ENCODE data around the gene TUBGCP3.

DNA sequence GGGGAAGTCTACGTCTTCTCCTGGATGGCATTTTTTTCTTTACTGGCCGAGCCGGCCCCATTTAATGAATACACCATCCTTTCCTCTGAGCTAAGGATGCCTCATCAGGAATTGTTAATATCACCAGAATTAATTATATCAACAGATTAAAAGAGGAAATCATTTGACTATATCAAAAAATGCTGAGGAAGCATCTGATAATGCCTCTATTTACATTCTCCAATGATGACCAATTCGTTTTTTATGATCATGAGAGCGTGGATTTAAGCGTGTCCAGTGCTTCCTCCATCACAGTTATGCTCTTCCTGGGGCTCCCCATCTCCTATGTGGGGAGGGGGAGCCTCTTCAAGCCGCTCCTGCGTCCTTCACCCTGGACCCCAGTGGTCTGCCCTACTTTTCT is 58.7 kb downstream of the TUBGCP3 start:
- TF ChIP-seq, protein P1, sequence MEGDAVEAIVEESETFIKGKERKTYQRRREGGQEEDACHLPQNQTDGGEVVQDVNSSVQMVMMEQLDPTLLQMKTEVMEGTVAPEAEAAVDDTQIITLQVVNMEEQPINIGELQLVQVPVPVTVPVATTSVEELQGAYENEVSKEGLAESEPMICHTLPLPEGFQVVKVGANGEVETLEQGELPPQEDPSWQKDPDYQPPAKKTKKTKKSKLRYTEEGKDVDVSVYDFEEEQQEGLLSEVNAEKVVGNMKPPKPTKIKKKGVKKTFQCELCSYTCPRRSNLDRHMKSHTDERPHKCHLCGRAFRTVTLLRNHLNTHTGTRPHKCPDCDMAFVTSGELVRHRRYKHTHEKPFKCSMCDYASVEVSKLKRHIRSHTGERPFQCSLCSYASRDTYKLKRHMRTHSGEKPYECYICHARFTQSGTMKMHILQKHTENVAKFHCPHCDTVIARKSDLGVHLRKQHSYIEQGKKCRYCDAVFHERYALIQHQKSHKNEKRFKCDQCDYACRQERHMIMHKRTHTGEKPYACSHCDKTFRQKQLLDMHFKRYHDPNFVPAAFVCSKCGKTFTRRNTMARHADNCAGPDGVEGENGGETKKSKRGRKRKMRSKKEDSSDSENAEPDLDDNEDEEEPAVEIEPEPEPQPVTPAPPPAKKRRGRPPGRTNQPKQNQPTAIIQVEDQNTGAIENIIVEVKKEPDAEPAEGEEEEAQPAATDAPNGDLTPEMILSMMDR (IDR thresholded peaks at IDR 0.05), result no peak
- TF ChIP-seq POLR2A (IDR thresholded peaks at IDR 0.05), result no peak

All from uterus (tissue), 2 donors.